C4-2B (cell line): Measurements from ENCODE around the gene SLC25A5.

ENCODE experiments used
- CTCF ChIP-seq: fragments of 450-650 bp; conservative IDR thresholded peaks from 2 replicates; pipeline ENCODE4 v1.5.1; 2017; ENCODE audit warnings: mild to moderate bottlenecking
- ZFX ChIP-seq: fragments of 450-650 bp; IDR thresholded peaks from 2 replicates; pipeline ENCODE4 v1.6.1; 2017

GRCh38 chrX:119429471-119429870 is 38.8 kb upstream of the SLC25A5 start:
- TF ChIP-seq CTCF (no peak), ZFX (no peak)
